GM21367 (cell line): ENCODE measurements around the gene ZMIZ2.

Experiments used
- ATAC-seq: cut with Tn5 transposase; IDR thresholded peaks from one replicate; pipeline ENCODE4 v1.9.1; 2021; ENCODE audit not compliant: unreplicated experiment

Gene ZMIZ2

DNA sequence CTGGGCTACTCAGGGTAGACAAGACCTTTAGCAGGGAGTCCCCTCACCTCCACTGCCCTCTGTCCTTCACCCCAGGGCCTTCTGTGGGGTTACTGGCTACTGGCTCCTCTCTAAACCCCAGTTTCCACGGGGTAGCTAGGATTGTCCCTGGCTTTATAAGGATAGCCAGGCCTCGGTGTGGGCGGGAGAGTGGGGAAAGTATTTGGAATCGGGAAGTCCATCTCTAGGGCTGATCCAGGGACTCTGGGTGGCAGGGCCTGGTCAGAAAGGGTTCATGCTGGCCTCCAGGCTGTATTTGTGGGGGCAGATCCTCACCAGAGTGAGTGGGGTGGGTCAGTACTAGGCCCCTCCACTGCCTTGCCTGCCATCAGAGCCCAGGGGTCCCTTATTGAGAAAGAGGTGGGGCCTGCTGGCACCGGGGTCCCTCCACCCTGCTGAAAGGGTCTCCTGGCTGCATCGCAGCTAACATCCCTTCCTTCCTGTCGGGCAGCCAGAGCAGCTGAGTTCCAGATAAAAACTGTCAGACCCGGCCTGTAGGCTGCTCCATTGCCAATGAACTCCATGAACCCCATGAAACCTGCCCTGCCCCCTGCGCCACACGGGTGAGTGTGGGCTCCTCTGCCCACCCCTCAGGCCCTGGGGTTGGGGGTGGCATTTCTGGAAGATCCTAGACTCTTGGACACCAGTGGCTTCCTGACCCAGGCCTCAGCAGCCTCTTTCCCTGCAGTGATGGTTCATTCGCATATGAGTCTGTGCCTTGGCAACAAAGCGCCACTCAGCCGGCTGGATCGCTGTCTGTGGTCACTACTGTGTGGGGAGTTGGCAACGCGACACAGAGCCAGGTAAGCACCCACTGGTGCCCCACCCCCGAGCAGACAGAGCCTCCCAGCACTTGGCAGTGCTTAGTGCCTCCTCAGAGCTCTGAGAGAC, 7.3 kb downstream of the ZMIZ2 start:
- no peak for ATAC-seq

DNA sequence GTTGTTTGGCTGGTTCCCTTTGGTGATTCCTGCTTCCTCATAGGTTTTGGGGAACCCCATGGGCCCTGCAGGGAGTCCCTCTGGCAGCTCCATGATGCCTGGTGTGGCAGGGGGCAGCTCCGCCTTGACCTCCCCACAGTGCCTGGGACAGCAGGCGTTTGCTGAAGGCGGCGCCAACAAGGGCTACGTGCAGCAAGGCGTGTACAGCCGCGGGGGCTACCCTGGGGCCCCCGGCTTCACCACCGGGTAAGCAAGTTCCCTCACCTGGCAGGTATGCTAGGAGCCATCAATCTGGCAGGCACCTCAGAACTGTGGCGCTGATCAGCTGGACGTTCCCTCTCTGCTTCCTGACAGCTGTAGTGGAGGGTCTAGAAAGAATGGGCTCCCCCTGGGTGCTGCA, 8.3 kb downstream of the ZMIZ2 start:
- no peak for ATAC-seq

DNA sequence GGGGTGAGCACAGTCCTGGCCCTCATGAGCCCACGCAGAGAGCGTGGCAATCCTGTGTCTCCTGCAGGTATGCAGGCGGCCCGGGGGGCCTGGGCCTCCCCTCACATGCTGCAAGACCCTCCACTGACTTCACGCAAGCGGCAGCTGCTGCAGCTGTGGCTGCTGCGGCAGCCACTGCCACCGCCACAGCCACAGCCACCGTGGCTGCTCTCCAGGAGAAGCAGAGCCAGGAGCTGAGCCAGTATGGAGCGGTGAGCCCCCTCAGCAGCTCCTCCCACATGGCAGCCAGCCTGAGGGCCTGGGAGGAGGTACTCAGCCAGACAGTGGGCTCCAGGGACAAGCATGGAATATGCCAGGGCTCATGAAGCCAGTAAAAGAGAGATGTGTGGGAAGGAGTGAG, 8.7 kb downstream of the ZMIZ2 start:
- ATAC-seq = no peak

DNA sequence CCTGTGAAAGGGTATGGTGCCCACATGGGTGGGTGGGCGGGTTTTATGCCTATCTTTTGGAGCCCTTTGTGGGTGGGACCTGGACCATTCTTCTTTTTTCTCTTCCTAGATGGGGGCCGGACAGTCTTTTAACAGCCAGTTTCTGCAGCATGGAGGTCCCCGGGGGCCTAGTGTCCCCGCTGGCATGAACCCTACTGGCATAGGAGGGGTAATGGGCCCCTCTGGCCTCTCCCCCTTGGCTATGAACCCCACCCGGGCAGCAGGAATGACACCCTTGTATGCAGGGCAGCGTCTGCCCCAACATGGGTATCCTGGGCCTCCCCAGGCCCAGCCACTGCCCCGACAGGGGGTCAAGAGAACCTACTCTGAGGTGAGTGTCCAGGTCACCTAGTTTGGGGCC, 9.1 kb downstream of the ZMIZ2 start:
- no peak for ATAC-seq

DNA sequence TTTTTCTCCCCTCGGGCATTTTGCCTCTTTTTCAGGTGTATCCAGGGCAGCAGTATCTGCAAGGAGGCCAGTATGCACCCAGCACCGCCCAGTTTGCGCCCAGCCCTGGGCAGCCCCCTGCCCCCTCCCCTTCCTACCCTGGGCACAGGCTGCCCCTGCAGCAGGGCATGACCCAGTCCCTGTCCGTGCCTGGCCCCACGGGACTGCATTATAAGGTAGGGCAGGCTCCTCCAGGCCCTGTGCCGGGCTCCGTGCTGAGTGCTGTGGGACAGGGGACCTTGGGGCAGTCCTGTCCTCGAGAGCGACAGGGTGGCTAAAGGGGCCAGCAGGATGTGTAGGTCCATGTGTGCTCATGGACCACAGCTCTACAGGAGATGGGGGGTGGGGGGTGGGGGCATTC, 10.6 kb downstream of the ZMIZ2 start:
- ATAC-seq = no peak

DNA sequence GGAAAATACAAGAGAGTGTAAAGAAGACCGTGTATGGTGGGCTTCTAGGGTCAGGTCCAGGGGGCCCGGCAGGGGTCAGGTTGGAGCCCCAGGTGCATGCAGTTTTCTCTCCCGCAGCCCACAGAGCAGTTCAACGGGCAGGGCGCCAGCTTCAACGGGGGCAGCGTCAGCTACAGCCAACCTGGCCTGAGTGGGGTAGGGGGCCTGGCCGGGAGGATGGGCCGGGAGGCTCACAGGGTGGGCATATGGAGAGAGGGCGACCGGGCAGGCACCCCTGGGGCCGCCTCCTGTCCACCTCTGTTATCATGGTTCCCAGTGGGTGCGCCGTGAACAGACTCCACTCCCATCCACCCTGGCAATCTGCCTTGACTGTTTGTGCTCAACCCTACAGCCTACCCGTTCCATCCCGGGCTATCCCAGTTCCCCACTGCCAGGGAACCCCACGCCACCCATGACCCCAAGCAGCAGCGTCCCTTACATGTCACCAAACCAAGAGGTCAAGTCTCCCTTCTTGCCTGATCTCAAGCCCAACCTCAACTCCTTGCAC, 11.5 kb downstream of the ZMIZ2 start:
- ATAC-seq = no peak

DNA sequence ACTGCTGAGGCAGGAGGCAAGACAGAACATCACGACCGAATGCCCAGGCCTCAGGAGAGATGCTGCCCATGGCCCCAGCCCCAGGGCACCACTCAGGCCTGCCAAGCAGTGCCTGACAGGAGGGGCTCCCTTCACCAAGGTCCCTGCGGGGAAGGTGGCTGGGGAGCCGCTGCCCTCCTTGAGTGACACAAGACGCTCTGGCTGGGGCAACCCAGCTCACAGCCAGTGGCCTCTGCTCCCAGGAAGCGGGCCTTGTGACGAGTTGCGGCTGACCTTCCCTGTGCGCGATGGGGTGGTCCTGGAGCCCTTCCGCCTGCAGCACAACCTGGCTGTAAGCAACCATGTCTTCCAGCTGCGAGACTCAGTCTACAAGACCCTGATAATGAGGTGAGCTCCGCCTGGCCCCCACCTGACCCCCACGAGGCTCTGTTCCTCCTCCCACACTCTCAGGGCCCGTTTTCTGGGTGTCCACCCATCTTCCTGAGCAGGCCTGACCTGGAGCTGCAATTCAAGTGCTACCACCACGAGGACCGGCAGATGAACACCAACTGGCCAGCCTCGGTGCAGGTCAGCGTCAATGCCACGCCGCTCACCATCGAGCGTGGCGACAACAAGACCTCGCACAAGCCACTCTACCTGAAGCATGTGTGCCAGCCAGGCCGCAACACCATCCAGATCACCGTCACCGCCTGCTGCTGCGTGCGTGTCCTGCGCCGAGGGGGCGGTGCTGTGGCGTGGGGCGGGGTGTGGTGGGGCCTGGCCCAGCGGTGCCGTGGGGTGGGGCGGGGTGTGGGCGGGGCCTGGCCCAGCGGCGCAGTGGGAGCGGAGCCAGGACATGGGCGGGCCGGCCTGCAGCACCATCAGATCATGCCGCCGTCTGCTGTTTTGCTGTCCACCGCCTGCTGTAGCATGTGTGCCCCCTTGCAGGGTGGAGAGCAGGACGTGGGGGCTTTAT, 12.8 kb downstream of the ZMIZ2 start:
- no peak for ATAC-seq

DNA sequence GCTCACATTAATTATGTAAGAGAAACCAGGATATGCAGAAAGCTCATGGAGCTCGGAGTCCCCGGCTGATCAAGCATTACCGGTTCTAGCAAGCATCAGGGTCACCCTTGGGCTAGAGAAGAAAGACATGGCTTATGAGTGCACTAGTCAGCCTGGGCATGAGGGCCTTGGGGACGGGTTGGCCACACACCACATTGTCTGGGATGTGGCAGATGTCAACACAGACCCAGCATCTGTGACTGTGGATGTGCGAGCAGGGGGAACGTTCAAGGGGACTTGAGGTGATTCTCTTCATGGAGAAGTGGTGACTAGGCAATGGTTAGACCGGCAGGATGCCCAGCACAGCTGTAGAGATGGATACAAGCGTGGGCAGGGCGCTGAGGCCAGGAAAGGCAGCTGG, 13.7 kb downstream of the ZMIZ2 start:
- ATAC-seq = no peak

DNA sequence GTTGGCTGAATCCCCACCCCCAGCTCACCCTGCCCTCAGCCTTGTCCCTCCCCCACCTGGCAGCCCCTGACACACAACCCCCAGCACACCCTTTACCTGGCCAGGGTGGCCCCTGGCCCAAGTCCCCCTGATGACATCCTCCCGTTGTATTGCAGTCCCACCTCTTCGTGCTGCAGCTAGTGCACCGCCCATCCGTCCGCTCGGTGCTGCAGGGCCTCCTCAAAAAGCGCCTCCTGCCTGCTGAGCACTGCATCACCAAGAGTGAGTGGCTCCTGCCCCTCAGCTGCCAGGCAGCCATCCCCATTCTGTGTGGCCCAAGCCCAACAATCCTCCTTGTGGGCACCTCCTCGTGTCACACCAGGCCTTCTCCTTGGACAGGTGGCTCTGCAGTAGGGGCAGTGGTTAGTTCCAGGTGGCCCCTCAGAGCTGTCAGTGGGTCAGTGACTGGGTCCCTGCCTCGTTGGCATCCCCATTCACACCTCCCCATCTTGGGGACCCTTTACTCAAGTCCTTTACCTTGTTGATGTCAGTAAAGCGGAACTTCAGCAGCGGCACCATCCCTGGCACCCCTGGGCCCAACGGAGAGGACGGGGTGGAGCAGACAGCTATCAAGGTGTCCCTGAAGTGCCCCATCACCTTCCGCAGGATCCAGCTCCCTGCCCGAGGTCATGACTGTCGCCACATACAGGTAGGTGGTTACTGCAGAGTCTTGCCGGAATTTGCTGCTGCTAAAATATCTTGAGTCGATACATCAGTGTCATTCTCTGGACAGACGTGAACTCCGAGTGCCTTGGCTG, 14.3 kb downstream of the ZMIZ2 start:
- no peak for ATAC-seq

DNA sequence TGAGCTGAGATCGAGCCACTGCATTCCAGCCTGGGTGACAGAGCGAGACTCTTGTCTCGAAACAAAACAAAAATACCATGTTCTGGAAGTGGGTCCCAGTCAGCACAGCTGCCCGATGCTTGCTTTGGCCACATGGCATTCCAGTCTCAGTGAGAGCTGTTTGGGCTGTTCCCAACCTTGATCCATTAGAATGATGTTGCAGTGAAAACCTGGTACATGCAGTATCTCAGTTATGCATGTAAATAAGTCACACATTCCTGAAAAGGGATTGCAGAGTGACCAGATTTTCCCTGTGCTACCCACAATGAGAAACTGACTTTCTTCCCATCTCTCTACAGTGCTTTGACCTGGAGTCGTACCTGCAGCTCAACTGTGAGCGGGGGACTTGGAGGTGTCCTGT, 15.4 kb downstream of the ZMIZ2 start:
- ATAC-seq = no peak

DNA sequence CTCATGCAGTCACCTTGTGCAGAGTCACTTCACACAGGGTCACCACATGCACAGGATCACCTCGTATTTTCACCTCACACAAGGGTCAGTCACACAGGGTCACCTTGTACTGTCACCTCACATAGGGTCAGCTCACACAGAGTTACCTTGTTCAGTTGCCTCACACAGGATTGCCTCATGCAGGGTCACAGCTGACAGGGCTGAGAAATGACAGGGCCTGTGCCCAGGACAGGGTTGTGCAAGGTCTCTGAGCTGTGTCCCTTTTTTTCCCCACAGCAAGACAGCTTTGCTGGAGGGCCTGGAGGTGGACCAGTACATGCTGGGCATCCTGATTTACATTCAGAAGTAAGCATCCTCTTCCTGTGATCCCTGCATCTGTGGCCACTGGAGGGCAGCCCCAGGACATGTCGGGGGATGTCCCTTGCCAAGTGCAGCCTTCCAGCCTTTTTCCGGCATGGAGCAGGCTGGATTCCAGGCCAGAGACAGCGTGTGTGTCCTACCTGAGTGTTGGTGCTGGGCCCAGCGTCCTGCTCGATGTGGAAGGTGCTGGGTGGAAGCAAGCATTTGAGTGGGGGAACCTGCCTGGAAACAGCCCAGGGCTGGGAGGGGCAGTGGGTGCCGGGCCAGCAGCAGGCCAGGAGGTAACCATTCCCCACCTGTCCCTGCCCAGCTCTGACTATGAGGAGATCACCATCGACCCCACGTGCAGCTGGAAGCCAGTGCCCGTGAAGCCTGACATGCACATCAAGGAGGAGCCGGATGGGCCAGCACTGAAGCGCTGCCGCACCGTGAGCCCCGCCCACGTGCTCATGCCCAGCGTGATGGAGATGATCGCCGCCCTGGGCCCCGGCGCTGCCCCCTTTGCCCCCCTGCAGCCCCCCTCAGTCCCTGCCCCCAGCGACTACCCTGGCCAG, 16.3 kb downstream of the ZMIZ2 start:
- no peak for ATAC-seq

DNA sequence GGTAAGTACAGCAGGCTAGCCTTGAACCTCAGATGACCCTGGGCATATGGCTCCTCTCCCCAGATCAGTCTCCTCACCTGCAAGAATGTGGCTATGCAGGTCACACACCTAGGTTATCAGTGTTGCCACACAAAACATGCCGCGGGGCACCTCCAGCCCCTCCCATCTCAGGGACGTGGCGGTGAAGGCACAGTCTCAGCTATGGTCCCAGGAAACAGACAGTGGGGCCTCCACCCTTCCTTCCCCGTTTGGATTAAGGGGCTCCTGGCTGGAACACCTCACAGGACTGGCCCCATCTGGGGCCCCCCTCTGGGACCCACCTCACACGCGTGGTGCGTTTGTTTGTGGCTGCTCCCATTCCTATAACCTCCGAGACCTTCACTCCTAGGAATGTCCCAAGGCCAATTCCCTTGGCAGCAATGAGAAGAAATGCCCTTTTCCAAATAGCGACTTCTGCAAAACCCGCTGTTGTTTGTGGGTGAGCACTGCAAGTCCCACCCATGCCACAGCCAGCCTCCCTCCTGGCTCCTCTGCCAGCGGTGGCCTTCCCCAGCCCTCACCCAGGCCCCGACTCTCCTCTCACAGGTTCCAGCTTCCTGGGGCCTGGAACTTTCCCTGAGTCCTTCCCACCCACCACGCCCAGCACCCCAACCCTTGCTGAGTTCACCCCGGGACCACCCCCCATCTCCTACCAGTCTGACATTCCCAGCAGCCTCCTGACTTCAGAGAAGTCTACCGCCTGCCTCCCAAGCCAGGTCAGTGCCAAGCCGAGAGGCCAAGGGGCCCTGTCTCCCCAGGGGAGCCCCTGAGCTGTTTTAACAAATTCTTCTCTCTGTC, 17.1 kb downstream of the ZMIZ2 start:
- no peak for ATAC-seq

DNA sequence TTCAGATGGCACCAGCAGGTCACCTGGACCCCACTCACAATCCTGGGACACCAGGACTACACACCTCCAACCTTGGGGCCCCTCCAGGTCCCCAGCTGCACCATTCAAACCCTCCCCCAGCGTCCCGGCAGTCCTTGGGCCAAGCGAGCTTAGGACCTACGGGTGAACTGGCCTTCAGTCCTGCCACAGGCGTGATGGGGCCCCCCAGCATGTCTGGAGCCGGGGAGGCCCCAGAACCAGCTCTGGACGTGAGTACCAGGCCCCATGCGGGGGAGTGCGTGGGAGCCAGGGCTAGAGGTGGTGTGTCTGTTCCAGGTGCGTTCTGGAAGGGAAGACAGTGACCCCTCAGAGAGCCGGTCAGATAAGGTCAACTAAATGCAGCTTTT, 17.8 kb downstream of the ZMIZ2 start:
- ATAC-seq = no peak

DNA sequence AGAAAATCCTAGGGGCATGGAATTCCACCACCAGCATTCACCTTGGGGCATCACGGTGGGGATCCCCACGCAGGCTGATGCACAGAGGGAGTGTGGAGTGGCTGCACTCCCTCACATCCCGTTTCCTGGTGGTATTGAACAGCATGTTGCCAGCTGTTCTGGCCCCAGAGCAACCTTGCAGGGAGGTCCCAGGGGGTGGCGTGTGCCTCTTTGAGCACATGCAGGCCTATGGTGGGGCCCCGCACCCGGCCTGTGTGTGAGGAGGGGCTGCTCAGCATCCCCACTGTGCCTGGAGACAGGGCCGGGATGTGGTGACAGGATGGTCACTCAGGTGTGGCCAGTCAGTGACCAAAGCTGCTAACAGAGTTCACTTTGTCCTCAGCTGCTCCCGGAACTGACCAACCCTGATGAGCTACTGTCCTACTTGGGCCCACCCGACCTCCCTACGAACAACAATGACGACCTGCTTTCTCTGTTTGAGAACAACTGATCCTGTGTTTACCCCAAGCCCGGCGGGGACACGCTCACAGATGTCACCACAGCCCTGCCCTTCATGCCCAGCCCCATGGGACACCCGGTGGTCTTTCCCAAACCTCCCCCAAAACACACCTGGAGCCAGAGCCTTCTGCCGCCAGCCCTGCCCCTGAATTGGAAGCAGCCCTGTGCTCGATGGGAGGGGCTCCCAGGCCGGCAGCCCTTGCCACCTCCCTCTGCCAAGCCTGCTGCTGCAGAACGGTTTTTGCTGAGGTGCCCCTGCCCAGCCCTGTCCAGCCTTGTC, 18.7 kb downstream of the ZMIZ2 start:
- ATAC-seq = no peak

DNA sequence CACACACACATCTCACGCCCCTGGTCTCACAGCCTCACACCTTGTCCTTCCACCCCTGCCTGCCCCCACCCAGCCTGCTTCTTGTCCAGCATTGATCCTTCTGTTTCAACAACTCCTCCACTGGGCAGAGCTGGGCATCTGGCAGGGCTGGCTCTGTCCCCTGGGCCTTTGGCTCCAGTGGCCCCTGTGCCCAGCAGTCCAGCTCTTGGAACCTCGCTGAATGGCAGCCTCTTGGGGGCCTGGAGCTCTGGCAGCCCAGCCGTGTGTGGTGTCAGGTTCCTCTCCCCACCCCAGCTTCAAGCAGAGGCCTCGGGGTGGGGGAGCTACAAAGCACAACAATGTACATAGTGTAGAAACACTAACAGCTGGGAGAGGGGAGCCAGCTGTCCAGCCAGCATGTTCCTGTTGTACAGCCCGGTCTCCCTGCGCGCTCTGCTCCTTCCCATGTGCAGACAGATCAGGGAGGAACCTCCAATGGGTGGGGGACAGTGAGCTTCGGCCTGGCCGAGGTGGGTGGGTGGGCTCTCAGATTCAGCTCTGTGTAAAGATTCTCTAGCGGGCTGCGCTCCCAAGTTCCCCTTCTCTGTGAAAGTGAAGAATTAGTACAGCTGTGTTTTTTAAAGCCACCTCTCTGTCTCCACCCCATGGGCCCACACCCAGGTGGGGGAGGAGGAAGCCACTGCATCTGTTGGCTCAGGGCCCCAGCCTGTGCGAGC, 19.4 kb downstream of the ZMIZ2 start:
- ATAC-seq = no peak

DNA sequence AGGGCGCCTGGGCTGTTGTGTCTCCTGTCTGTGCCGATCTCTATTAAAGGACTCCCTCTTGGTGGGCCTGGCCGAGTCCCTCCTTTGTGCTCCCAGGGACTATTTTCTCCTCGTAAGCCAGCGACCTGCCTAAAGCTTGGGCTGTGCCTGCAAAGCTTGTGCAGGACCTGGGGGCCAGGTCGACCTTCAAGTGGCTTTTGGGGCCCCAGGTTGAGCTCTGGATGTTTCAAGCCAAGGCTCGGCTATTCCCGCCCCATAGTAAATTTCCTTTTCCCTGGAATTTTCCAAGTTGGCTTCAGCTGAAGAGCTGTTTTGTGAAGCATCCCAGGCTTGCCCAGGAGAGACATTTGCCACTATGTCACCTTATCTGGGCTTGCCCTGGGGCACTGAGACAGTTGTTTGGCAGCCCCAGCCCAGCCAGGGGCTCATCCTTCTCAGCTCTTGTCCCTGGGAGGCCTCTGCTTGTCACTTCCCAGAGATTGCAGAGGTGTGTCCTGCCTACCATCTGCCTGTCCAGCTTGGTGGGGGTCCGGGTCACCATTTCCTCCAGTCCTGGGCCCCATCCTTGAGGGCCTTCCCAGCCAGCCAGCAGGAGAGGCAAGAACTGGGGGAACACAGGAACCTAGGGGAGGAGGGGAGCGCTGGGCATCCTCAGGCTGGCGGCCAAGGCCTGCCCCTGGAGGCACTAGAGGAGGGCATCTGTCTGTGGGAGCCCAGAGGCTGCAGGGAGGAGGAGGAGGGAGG, 20.2 kb downstream of the ZMIZ2 start:
- no peak for ATAC-seq

DNA sequence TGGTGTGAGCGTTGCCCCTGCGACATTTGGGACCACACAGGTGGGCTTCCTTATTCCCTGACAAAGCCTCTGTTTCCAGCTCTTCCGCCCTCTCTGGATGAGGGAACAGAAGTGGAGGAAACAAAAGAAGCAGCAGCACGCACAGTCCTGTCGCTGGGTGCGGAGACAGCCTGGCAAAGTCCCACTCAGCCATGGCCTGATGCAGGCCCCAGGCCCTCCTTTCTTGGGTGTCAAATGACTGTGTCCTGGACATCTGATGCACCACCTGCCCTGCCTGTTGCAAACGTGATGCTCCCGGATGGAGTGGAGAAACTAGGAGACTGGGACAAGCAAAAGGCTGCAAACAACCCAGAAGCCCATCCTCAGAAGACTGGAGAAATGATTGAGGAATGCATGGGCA, 20.7 kb downstream of the ZMIZ2 start:
- ATAC-seq = no peak
